ENCODE results near the gene FGF14.

- TF ChIP-seq CTCF (IDR thresholded peaks at IDR 0.05; ENCODE audit: insufficient read depth, low read depth, low read length) (no peak), EZH2 (IDR thresholded peaks at IDR 0.05; ENCODE audit: insufficient read depth, low read length) (no peak)
Observed at GRCh38 chr13:101706651-101707050, 695.2 kb downstream of the FGF14 start.

Data from astrocyte (in vitro differentiated cells and primary cell).